Fibroblast of skin of abdomen (primary cell): ENCODE measurements around the gene PSMA5.
A peak's percentile ranks its signal among the peaks of the same experiment; 100 is the strongest.

Experiments
- DNase-seq: peaks from one replicate; pipeline ENCODE4 v3.0.0-alpha.2; 2013

PSMA5 gene

DNA sequence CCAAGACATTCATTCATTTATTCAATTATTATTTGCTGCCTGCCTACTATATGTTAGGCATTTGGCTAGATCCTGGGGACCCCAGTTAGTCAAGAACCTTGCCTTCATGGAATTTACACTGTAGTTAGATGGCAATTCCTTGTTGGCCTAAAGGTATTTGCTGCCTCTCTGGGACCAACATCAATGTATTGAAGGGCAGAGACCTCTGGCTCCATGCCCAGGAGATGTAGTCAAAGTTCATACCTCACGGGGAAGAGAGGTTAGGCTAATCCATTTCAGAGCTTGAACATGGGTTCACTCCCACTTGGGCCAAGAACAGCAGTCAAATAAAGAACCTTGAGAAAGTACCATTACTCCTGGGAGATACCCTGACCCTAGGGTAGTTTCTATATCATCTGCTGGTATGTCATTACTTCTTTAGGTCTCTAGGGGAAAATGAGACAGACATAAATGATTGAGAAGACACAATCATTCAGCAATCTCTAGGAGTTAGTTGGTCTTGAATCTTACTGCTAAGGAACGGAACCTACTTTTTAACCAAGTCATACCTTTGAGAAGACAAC is 60.5 kb downstream of the PSMA5 start:
- DNase-seq, result no peak

DNA sequence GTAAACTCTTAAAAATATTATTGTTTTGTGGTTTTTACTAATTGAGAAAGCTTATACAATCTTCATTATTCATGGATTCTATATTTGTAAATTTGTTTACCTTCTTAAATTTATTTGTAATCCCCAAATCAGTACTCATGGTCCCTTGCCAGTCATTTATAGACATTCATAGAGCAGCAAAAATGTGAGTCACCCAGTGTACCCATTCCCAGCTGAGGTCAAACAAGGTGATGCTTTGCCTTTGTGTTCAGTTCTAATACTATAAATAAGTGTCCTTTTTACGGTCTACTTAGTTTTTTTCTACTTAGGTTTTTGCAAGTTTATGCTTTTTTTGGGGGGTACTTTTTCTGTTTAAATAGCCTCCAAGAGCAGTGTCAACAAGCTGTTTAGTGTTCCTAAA is 64.6 kb downstream of the PSMA5 start:
- DNase-seq, result peak; percentile 35

DNA sequence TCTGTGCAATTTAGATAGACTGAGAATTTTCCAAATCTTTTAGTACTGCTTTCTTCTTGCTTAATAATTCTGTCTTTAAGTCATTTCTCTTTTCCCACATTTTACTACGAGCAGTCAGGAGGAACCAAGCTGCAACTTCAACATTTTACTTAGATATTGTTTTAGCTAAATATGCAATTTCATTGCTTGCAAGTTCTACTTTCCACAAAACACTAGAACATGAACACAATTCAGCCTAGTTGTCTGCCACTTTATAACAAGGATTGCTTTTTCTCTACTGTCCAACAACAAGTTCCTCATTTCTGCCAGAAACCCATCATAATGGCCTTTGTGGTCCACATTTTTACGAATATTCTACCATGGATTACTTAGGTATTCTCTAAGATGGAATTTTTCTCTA is 65.2 kb downstream of the PSMA5 start:
- DNase-seq, result no peak

DNA sequence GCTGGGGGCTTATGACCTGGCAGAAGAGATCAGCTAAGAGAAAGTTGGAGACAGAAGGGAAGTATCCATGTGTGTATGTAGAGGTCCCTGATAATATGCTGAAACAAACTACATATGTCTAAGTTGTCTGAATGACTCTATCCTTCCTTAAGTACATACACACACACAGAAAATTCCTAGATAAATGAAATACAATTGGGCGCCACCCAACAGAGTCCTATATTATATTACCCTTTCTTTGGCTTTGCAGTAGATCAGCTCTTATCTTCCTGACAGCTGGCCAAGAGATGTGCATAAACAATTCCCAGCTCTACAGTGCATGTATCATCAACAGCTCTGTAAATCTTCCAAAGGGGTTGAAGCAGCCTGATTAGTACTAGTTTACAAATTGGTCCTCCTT is 68.6 kb downstream of the PSMA5 start:
- no peak for DNase-seq

DNA sequence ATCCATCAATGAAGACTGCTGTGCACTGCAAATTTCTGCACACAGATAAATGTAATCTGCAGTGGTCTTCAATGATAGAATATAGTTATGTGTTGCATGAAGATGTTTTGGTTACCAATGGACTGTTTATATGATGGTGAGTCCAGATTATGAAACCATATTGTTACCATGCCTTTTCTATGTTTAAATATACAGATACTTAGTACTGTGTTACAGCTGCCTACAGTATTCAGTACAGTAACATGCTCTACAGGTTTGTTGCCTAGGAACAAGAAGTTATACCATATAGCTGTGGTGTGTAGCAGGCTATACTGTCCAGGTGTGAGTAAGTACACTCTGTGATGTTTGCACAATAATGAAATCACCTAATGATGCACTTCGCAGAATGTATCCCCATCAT is 69.3 kb downstream of the PSMA5 start:
- DNase-seq, result no peak

DNA sequence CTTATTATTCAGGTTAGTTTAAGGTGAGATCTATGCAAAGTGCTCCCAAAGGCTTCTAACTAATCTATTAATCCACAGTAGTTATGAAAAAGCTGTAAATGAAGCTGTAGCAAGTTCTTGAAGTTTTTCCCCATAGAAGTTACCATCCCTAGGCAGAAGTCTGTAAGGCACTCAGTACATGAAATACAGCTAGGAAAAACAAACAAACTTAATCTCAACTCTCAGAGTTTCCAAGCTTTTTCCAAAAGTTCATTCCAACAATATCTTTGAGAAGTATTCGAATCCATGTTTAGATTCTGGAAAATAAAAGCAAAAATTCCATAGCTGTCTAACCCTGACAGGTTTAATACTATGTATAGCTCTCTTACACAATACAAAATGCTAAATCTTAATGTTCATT is 69.7 kb downstream of the PSMA5 start:
- no peak for DNase-seq

DNA sequence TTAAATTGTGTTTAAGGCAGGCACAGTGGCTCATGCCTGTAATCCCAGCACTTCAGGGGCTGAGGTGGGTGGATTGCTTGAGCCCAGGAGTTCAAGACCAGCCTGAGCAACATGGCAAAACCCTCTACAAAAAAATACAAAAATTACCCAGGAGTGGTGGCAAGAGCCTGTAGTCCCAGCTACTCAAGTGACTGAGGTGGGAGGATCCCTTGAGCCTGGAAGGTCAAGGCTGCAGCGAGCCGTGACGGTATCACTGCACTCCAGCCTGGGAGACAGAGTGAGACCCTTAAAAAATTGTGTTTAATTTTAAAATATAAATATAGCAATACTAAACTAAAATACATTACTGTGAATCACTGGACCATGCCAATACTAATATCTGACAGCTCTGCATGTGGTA is 71.3 kb downstream of the PSMA5 start:
- no peak for DNase-seq

DNA sequence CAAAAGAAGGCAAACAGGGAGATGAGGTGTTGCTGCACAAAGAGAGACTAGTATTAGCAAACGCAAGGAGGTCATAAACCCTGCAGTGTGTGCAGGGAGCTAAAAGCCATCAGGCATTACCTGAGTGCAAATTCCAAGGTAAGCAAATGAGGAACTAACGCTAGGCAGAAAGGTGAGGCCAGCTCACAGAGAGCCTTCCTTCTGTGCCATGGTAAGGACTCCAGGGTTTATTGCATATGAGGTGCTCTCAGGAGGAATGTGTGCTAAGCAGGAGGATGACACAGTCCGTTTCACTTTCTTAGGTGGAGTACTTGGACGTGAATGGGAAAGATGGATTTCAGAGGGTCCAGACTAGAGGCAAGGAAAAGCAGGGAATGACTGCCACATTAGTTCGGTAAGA is 74.8 kb downstream of the PSMA5 start:
- DNase-seq, result no peak

DNA sequence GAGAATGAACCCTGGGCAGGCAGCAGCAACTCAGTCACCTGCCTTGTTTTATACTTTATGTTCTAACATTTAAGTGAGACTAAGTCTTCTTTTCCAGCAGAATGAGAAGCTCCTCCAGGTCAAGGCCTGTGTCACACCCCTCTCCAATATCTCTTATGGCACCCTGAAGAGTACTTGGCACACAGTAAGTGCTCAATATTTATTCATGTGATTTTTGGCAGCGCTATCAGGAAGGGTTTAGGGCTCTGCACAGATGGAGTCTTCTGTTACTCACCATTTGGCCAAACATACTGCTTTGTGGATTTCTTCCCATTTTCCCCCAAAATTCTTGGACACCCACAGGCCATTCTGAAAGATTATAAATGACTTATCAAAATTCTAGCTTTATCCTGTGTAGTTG is 75.6 kb downstream of the PSMA5 start:
- DNase-seq, result no peak

DNA sequence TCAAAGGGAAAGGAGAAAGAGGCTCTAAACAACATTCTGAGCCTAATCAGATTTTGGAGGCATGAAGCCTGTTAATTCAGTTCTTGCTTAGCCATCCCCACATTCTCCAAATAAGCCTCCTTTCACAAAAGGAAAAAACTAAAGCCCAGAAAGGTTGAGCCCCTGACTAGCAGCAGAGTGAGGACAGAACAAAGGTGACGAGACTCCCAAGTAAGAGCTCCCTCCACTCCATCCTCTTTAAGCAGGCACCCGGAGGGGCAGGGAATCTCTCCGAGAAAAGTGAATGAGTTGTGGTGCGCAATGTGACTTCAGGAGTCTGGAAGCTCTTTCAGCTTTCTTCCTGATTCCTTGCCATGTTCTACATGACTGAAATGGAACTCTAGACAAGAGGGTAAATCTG is 76.1 kb downstream of the PSMA5 start:
- no peak for DNase-seq
